Right renal cortex interstitium (tissue), 3 donors: ENCODE results near the gene COPB1. TPM values are rescaled to one million over a fixed set of nuclear protein-coding genes. Genes with fewer than 3 reads are reported as not detected.
A peak's percentile ranks its signal among the peaks of the same experiment; 100 is the strongest.

Experiments used
- DNase-seq, 3 donors: peaks; one replicate each; pipeline ENCODE4 v3.0.0-alpha.2; 2013; ENCODE audit warnings: low read depth in 3 of 3, low spot score in 2 of 3
- polyA plus RNA-seq, 3 donors: library from polyadenylated mRNA; unstranded; fragments of 120-200 nt; gene quantifications; one replicate each; pipeline ENCODE4 v1.2.1, GENCODE V29; 2013; ENCODE audit not compliant: insufficient read length in 3 of 3

Gene COPB1
- polyA plus RNA-seq, 3 donors = 150 to 171 (median 153) TPM

DNA sequence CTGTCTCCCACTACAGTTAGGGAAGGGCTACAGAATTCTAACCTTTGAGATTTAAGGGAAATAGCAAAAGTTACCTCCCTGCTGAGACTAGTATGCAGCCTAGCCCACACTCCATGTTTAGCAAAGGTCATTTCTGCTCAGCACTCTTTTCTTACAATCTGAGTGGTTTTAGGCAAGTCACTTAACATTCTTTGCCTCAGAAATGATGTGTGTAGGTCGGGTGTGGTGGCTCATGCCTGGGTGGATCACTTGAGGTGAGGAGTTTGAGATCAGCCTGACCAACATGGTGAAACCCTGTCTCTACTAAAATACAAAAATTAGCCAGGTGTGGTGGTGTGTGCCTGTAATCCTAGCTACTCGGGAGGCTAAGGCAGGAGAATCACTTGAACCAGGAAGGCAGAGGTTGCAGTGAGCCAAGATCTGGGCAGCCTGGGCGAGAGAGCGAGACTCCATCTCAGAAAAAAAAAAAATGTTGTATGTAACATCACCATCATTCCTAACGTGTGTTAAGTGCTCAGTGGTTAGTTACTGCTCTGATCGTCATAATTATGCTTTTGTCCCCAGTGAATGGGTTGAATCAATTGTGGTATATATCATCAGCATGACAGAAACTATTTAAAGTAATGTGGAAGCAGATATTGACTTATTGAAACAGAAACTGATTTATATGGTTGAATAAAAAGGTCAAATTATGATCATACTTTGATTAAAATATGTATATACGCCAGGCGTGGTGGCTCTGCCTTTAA lies 55.0 kb downstream of the COPB1 start:
- DNase-seq = no peak

DNA sequence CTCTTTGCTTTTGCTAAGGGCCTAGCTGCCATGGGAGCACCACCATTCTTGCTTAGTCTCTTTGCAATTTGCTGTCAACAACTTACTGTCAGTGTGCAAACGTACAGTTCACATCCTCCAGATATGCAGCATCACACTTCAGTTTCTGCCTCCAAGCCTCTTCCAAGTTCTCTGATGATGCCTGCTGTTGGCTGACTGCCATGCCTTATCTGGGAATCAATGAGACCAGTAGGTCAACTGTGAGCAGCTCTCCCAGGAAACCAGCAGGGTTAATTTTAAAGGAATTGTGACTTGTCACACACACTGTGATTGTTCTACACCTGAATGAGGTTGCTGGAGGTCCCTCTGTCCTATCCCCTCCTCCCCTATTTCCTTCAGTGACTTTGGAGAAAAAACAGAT lies 56.0 kb downstream of the COPB1 start:
- no peak for DNase-seq

DNA sequence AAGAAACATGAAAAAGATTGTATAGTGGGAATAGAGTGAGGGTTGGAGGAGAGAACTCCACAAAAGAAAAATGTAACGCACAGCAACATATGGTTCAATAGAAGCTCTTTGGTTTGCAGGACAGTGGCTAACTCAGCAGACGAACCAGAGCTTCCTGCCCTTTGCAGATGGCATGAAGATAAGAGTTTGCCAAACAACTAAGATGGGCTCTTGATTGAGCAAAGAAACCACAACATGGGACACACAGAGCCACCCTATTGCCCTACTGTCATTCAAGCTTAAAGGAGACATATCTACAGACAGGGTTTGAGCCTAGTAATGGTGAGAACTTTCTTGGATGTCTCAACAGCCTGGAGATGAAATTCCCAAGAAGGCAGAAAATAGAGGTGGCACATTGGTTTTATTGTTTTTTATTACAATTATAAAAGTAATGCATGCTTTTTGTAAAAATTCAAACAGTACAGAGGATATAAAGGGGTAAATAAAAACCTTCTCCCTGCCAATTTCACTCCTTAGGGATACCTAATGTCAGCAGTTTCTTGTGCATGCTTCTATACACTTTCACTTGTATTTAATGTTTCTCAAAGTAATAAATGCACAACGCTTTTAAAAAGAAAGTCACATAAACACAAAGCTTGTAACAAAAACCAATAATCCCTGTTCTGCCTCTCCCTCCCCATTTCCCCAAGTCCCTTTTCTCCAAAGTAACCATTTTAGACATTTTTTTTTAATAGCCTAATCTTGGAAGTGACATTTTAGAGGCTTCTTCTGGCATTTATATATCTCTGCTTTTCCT lies 63.7 kb downstream of the COPB1 start:
- no peak for DNase-seq

DNA sequence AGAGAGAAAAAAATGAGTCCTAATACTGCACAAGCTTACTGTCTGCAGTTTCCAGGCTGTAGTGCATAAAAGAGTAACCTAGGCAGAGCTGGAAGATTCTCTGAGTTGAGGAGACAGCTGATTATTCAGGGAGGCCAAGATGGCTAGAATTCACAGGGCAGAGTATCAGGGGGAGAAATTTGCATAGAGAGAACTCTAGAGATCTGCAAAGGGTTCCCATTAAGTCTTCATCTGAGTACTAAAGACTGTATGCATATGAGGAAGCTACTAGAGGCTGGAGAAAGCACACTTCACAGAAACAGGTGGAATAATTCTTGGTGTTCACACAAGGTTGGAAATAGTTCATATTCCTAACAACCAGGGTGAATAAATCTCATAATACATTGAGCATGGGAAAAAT lies 74.0 kb downstream of the COPB1 start:
- no peak for DNase-seq

DNA sequence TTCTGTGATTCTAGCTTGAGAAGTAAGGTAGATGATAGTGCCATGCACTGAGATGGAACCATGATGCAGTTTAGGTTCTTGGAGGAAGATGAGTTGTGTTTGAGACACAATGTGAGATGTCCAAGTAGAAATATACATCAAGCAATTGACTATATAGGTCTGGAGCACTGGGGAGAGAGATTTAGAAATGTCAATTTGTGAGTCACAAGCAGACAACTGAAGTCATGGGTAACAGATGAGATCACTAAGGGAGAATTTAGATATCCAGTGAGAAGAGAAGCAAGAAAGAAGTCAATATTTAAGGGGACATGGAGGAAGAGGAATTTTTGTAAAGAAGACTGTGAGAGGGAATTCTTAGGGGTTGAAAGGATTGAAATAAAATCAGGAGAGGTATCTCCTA lies 75.5 kb downstream of the COPB1 start:
- DNase-seq = no peak

DNA sequence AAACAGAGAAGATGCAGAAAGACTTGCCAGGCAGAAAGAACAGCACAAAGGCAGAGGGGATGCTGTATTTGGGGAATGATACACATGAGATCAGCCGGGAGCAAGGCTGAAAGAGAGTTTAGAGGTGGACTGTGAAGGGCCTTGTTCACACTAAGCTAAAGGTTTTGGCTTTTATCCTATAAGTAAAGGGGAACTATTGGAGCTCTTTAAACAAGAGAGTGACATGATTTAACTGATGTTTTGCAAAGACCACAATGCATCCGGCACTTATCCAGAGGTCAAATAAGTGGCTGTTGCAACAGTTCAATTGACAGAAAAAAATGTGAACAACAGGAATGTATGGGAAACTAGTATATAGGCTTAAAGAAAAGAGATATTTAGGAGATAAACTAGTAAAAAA lies 76.0 kb downstream of the COPB1 start:
- no peak for DNase-seq

DNA sequence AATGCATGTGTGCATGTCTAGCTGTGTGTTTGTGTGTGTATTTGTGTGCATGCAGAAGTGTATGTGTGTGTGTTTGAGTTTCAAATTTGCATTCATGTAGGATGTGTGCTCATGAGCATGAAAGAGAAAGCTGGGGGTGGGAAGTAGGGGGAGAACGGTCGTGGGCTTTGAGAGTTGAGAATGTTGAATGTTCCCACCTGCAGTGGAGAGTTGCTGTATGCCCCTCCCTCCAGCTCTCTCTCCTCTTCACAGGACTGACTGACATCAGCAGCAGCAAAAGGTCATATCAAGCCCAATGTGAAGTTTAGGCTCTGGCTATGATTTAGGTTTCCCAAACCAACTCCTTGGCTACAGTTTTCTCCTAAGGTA lies 76.8 kb downstream of the COPB1 start:
- no peak for DNase-seq

DNA sequence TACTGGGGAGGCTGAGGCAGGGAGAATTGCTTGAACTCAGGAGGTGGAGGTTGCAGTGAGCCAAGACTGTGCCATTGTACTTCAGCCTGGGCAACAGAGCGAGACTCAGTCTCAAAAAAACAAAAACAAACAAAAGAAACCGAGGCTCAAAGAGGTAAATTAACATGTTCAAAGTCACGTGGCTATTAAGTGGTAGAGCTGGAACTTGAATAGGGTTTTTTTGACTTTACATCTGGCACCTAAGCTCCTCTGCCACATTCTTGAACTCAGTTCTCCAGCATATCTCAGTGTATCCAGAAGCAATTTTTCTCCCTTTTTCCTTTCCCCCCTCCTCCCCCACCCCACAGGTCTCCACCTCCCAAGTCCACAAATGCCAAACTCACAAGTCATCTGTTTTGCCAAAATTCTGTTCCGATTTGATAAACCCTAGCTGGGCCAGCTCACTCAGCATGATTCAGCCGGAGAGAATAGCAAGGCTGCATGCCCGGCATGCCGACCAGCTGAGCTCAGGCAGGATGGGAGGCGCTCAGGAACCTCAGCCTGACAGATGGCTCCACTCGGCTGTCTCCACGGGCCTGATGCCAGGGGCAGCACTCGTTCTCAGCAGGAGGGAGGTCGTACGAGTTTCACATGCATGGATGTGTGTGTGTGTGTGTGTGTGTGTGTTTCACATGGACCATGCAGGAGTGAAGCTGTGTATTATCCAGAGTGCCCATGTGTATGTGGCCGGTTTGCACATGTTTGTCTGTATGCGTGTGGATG lies 77.4 kb downstream of the COPB1 start:
- DNase-seq = peak; percentile 62 to 73 (median 63)

DNA sequence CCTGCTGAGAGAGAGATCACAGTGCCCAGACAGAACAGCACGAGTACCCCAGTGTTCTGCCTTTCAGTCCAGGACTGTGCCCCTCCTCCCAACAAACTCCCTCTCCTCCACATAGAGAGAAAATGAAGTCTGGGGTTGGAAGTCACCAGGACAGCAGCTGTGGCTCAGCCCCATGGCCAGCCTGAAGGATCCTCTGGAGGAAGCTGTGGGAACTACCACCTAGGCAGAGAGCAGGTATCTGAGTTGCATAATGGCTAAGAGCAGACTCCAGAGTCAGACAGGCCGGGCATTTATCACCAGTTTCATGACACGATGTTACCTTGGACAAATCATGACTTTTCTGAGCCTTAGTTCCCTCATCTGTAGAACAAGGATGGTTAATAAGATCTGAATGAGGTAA lies 79.4 kb downstream of the COPB1 start:
- DNase-seq = no peak

DNA sequence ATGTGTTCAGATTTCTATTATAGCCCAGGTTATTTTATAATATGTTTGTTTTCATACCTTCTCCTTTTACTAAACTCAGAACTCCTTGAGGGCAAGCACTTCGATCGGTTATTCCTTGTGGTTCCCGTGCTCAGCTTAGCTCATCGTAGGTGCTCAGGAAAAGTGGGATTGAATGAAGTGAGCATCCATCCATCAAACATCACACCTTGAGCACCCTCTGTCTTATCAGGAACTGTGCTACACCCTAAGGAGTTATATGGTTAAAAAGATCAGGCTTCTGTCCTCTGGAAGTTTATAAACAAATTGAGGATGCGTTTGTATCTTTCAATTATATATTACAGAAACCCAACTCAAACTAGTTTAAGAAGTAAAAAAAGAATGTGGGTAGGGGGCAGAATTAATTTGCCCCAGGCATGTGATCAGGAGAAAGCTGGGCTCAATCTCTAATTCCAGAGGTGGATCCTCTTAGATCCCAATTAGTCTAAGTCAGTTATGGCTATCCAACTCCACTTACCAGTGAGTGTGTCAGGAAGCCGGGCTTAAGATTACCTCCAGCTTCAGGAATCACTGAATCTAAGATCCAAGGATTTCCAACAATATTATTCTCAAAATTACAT lies 80.7 kb downstream of the COPB1 start:
- no peak for DNase-seq

DNA sequence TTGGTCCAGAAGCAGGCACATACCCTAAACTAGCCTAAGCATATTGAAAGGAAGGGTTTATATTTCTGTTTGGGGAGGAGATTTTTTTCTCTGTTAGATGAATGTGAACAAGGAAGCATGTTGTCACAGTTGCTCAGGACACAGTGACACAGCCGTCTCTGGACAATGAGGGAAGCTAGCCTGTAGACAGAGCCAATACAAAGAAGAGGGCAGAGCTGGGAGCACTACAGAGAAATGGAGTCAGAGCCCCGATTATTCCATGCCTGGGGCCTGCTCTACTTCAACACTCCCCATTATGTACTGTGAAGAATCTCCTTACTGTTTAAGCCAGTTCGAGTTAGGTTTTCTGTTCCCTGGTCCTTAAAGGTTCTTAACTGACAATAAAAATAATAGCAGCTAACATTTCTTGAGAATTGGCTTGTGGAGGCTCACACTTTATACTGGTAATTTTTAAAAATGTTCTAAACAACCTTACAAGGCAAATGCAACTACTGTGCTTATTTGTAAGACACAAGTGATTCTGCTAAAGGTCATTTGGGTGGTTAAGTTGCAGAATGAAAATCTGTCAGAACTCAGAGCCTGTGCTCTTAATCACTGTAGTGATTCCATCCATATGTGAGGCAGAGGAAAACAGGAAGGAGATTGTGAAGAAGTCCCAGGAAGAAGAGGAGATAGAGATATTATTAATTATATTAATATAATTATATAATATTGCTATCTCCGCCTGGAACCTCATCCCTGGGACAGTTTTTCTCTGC lies 81.8 kb downstream of the COPB1 start:
- no peak for DNase-seq

DNA sequence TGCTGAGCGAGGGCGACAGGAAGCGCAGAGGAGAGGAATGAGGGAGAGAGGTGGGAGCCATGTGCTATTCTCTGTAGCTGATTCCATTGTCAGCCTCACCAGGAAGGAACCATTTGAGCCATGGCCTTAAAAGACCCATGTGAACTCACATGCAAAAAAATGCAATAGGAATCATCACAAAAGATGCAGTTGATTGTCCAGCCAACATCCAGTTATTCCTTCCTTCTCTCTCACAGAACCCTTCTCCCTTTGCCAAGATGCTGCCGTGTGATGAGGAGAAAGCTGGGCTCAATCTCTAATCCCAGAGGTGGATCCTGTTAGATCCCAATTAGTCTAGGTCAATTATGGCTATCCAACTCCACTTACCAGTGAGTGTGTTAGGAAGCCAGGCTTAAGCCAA lies 82.4 kb downstream of the COPB1 start:
- DNase-seq = no peak

DNA sequence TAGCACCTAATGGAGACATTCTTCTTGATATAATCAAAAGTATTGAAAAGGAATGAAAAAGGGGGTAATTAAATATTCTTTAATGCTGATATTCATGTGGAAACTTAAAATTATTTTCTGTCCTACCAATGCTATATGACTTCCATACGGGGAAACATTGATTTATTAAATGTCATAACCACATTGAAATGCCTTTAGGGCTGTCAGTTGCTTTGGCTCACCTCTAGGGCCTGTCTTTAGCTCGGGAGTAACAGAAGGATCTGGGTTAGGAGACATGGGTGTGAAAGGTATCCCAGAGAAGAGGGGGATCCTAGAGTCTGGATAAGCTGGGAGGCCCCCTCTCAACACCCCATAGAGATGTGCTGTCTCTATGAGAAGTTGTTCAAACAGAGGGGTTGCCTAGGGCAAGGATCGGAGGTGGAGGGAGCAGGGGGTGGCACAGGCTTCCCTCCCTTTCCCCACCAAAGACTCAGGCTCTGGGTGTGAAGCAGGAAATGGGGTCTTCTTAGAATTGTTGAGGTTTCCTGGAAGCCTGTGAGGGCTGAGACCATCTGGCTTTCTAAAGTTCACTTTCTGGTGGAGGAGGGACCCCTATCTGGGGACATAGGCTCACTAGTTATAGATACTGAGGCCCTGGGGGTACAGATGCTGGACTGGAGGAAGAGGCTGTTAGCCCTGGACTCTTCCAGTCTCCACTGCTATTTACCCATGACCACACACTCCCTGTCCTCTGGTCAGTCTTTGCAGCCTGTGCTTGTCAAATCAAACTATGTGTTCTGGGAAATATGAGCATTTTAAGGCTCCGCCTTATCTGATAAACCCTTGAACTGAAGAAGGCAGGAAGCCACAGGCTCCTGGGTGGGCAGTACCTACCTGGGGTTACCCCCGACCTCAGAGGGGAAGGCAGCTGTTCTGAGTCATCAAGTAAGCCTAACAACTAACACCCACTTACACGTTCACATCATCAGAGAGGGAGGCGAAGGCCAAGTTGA lies 84.8 kb downstream of the COPB1 start:
- DNase-seq = no peak

DNA sequence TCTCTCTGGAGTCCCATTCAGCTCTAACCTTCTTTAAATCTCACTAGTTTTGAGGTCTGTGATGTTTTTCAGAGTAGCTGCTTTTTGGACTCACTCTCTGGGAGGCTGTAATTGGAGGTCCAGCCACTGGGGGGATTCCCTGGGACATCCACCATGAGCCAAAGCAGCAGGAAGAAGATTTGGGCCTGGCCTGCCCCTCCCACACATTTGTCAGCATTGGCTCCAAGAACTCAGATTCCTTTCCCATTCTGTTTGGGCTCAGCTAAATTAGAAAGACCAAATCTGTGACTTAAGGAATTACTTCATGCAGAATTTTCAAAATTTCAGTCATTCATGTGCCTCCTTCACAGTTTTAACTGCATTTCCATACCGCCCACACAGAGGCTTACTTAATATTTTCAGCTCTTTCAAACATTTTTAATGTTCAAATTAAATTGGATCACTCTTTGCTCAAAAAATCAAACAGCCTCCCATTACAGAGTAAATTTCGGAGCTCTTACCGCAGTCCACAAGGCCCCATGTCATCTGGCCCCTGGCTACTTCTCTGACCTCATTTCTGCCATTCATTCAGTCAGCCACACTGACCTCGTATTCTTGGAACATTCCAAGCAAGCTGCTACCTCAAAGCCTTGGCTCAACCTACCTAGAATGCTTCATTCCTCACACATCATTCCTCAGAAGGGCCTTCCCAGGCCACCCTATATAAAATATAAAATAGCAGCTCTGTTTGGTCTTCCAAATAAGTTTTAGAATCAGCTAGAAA lies 86.1 kb downstream of the COPB1 start:
- no peak for DNase-seq

DNA sequence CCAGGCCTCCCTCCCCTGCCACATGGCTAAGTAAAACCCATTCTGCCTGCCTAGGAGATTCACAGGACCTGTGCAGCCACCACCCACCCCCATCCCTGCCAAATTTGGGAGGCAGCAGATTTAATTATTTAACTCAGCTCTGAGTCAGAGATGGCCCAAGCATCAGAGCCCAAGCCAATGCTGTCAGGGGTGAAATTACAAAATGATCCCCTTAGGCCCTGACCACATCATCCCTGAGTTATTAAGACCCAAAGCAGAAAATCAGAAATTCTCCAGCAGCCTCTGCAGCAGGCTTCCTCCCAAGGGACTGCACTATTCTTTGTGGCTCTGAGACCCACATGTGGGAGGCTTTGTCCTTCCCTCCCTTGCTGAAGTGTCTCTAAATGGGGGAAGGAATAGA lies 87.8 kb downstream of the COPB1 start:
- no peak for DNase-seq

DNA sequence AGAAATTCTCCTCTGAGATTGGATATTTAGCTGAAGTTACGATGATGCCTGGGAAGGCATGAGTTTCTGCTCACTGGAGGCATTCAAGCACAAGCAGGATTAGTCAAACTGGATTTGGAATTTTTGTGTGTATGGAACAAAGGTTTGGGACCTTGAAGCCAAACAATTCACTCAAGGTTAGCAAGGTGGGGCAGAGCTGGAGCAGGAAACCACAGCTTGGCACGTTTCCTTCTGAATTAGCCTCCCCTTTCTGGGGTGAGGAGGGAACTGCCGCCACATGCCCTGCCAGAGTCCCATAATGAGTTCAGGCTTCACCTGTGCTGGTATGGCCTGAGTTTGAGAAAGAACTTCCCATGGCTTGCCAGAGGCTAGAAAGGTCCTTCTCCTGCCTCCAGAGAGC lies 89.7 kb downstream of the COPB1 start:
- DNase-seq = no peak

DNA sequence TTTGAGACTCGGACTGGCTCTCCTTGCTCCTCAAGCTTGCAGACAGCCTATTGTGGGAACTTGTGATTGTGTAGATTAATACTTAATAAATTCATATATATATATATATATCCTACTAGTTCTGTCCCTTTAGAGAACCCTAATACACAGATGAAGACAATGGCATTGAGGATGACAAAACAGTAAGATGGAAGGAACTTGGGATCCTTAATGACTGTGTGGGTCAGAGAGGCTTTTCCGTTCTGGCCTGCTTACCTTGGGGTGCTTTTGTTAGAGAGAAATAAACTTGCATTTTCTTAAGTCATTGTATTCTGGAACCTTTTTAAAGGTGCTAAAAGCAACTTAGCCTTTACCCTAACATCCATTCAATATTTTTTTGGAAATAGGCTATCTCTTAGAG lies 91.0 kb downstream of the COPB1 start:
- no peak for DNase-seq
